H1 (cell line): ENCODE results near the gene SIRT3. TPM values are rescaled to one million over a fixed set of nuclear protein-coding genes. Genes with fewer than 3 reads are reported as not detected.
A peak's percentile ranks its signal among the peaks of the same experiment; 100 is the strongest.

Experiments
- CTCF ChIA-PET: fragments of 300-600 bp; sonication (Branson Sonifier 250); formaldehyde crosslinking; loops from one replicate; lab custom pipeline; 2021; ENCODE audit not compliant: partially characterized antibody; lab: Charles Lee
- POLR2A ChIA-PET: fragments of 300-600 bp; sonication (Branson Sonifier 250); formaldehyde crosslinking; loops from one replicate; lab custom pipeline; 2021; ENCODE audit warnings: inconsistent platforms; ENCODE audit not compliant: partially characterized antibody; lab: Charles Lee
- DNase-seq, 2 experiments: peaks; one replicate each; pipeline versions ENCODE4 v3.0.0 to v3.0.0-alpha.2; 2010 to 2022; ENCODE audit warnings: low spot score in 2 of 2, low read depth in 1 of 2, mixed read lengths in 1 of 2
- FAIRE-seq: peaks from 2 replicates; lab custom pipeline; 2011; peaks lifted over from hg19 to GRCh38; lab: Jason Lieb, UNC
- H2AFZ ChIP-seq: 2 replicates; pipeline ENCODE4 v1.8.1; 2012; ENCODE audit warnings: low read length, inconsistent platforms
- H2AK5ac ChIP-seq: 2 replicates; pipeline ENCODE4 v1.6.1; 2013; ENCODE audit warnings: low read depth, low read length
- H2BK120ac ChIP-seq: replicated peaks from 2 replicates; pipeline ENCODE3; 2013; ENCODE audit warnings: low read depth, low read length, inconsistent platforms
- H2BK12ac ChIP-seq: 2 replicates; pipeline ENCODE4 v1.6.1; 2013; ENCODE audit warnings: low read depth, low read length
- H2BK15ac ChIP-seq: 2 replicates; pipeline ENCODE4 v1.6.1; 2013; ENCODE audit warnings: low read length
- H2BK20ac ChIP-seq: 2 replicates; pipeline ENCODE4 v1.6.1; 2013; ENCODE audit warnings: low read length
- H2BK5ac ChIP-seq: 2 replicates; pipeline ENCODE4 v1.6.1; 2013; ENCODE audit warnings: low read depth, low read length
- H3K14ac ChIP-seq: 2 replicates; pipeline ENCODE4 v1.6.1; 2013; ENCODE audit warnings: inconsistent platforms; ENCODE audit not compliant: insufficient read length
- H3K18ac ChIP-seq: 2 replicates; pipeline ENCODE4 v1.6.1; 2013; ENCODE audit warnings: low read length; ENCODE audit errors: extremely low read depth
- H3K23ac ChIP-seq: 2 replicates; pipeline ENCODE4 v1.6.1; 2013; ENCODE audit warnings: inconsistent platforms; ENCODE audit not compliant: insufficient read length
- H3K23me2 ChIP-seq: 2 replicates; pipeline ENCODE4 v1.6.1; 2013; ENCODE audit warnings: low read depth, low read length
- H3K27ac ChIP-seq: 2 replicates; pipeline ENCODE4 v1.6.1; 2011; ENCODE audit warnings: low read depth, low read length, inconsistent platforms
- H3K27me3 ChIP-seq, 4 experiments: replicated peaks in 1 of 4; 1 replicate in 1 of 4; 2 replicates in 3 of 4; pipeline versions ENCODE4 v1.6.1 to v1.8.1; 2011 to 2013; ENCODE audit warnings: low read length in 3 of 4, mild to moderate bottlenecking in 3 of 4, inconsistent platforms in 2 of 4, mixed read lengths in 2 of 4, moderate library complexity in 1 of 4; ENCODE audit not compliant: control insufficient read depth in 3 of 4, insufficient read depth in 3 of 4; ENCODE audit errors: extremely low read depth in 1 of 4
- H3K36me3 ChIP-seq, 4 experiments: 2 replicates each; pipeline versions ENCODE4 v1.6.1 to v1.8.1; 2011 to 2013; ENCODE audit warnings: mild to moderate bottlenecking in 4 of 4, low read length in 3 of 4, moderate library complexity in 2 of 4, control low read depth in 1 of 4, inconsistent platforms in 1 of 4; ENCODE audit not compliant: insufficient read depth in 4 of 4, control insufficient read depth in 2 of 4
- H3K4ac ChIP-seq: replicated peaks from 2 replicates; pipeline ENCODE3; 2013; ENCODE audit warnings: low read length, low read depth, mixed read lengths, inconsistent platforms; ENCODE audit not compliant: insufficient read length
- H3K4me1 ChIP-seq, 4 experiments: replicated peaks in 1 of 4; 1 replicate in 1 of 4; 2 replicates in 3 of 4; pipeline versions ENCODE4 v1.6.1 to v1.8.1; 2011 to 2013; ENCODE audit warnings: low read length in 3 of 4, inconsistent platforms in 2 of 4, mixed read lengths in 1 of 4; ENCODE audit not compliant: insufficient read depth in 4 of 4, control insufficient read depth in 3 of 4
- H3K4me2 ChIP-seq, 2 experiments: 2 replicates each; pipeline versions ENCODE4 v1.6.1 to v1.8.1; 2011 to 2013; ENCODE audit warnings: low read depth in 2 of 2, low read length in 2 of 2, control low read depth in 1 of 2, inconsistent platforms in 1 of 2, mild to moderate bottlenecking in 1 of 2; ENCODE audit not compliant: insufficient read depth in 1 of 2
- H3K4me3 ChIP-seq, 4 experiments: fragments of 200-600, 300-600 bp in 1 of 4; sonication (generic), shearing (Covaris generic), sonication (Bioruptor Twin) in 1 of 4; 2 replicates each; pipeline versions ENCODE4 v1.5.1 to v1.8.1; 2011 to 2016; ENCODE audit warnings: low read length in 4 of 4, low read depth in 3 of 4, control low read depth in 2 of 4, inconsistent platforms in 2 of 4, mild to moderate bottlenecking in 2 of 4, mixed read lengths in 1 of 4, moderate library complexity in 1 of 4; ENCODE audit not compliant: insufficient read depth in 2 of 4; ENCODE audit errors: extremely low read depth in 1 of 4
- H3K56ac ChIP-seq: replicated peaks from 2 replicates; pipeline ENCODE3; 2013; ENCODE audit warnings: low read depth, mild to moderate bottlenecking, mixed read lengths, low read length, inconsistent platforms; ENCODE audit not compliant: insufficient read length
- H3K79me1 ChIP-seq: 2 replicates; pipeline ENCODE4 v1.6.1; 2013; ENCODE audit warnings: low read depth, low read length, control low read depth
- H3K79me2 ChIP-seq, 2 experiments: 2 replicates each; pipeline versions ENCODE4 v1.6.1 to v1.8.1; 2012 to 2013; ENCODE audit warnings: low read length in 2 of 2, mild to moderate bottlenecking in 2 of 2, inconsistent platforms in 1 of 2; ENCODE audit not compliant: insufficient read depth in 2 of 2, control insufficient read depth in 1 of 2
- H3K9ac ChIP-seq, 4 experiments: replicated peaks in 1 of 4; 1 replicate in 1 of 4; 2 replicates in 3 of 4; pipeline versions ENCODE4 v1.6.1 to v1.8.1; 2011 to 2013; ENCODE audit warnings: low read depth in 3 of 4, low read length in 3 of 4, control low read depth in 2 of 4, mild to moderate bottlenecking in 2 of 4, moderate library complexity in 2 of 4, inconsistent platforms in 1 of 4; ENCODE audit errors: extremely low read depth in 1 of 4
- H3K9me3 ChIP-seq, 2 experiments: 2 replicates each; pipeline versions ENCODE4 v1.6.1 to v1.8.1; 2012 to 2013; ENCODE audit warnings: mild to moderate bottlenecking in 2 of 2, moderate library complexity in 2 of 2, control low read depth in 1 of 2, inconsistent platforms in 1 of 2, low read depth in 1 of 2, low read length in 1 of 2, mixed read lengths in 1 of 2; ENCODE audit not compliant: insufficient read depth in 2 of 2
- H4K20me1 ChIP-seq, 2 experiments: replicated peaks in 1 of 2; 2 replicates each; pipeline versions ENCODE3 to v1.8.1; 2011 to 2013; ENCODE audit warnings: inconsistent platforms in 2 of 2, low read length in 2 of 2, mild to moderate bottlenecking in 1 of 2; ENCODE audit not compliant: insufficient read depth in 2 of 2, control insufficient read depth in 1 of 2
- H4K5ac ChIP-seq: 2 replicates; pipeline ENCODE4 v1.6.1; 2013; ENCODE audit warnings: low read length, low read depth, mixed read lengths, inconsistent platforms; ENCODE audit not compliant: insufficient read length
- H4K8ac ChIP-seq: 2 replicates; pipeline ENCODE4 v1.8.0; 2013; ENCODE audit warnings: mild to moderate bottlenecking, moderate library complexity, low read length, inconsistent platforms; ENCODE audit not compliant: insufficient read depth; ENCODE audit errors: extremely low read depth
- H4K91ac ChIP-seq: replicated peaks from 2 replicates; pipeline ENCODE3; 2013; ENCODE audit warnings: low read length, mixed read lengths, inconsistent platforms; ENCODE audit not compliant: insufficient read length
- HDAC2 ChIP-seq, 2 experiments: fragments of 300-600 bp in 1 of 2; sonication (generic) in 1 of 2; IDR thresholded peaks; 2 replicates each; pipeline ENCODE4 v1.6.1; 2011 to 2012; ENCODE audit warnings: low read depth in 2 of 2, low read length in 2 of 2, mild to moderate bottlenecking in 2 of 2, moderate library complexity in 2 of 2, borderline replicate concordance in 1 of 2, inconsistent platforms in 1 of 2
- JUN ChIP-seq: IDR thresholded peaks from 2 replicates; pipeline ENCODE4 v1.6.1; 2011; ENCODE audit warnings: low read depth, mild to moderate bottlenecking, improper control_type of control experiment, low read length
- KDM1A ChIP-seq: fragments of 200-600, 300-600 bp; sonication (generic); IDR thresholded peaks from 2 replicates; pipeline ENCODE4 v1.7.1; 2016; ENCODE audit warnings: mild to moderate bottlenecking, low read length, borderline replicate concordance
- POLR2AphosphoS5 ChIP-seq: IDR thresholded peaks from 2 replicates; pipeline ENCODE4 v1.6.1; 2011; ENCODE audit warnings: low read depth, low read length
- RAD21 ChIP-seq, 2 experiments: IDR thresholded peaks in 1 of 2; conservative IDR thresholded peaks in 1 of 2; 2 replicates each; pipeline ENCODE4 v1.6.1; 2011; ENCODE audit warnings: low read depth in 2 of 2, low read length in 2 of 2, improper control_type of control experiment in 1 of 2, inconsistent platforms in 1 of 2, mild to moderate bottlenecking in 1 of 2, moderate library complexity in 1 of 2
- RBBP5 ChIP-seq: IDR thresholded peaks from 2 replicates; pipeline ENCODE4 v1.7.1; 2012; ENCODE audit warnings: low read depth, mild to moderate bottlenecking, inconsistent platforms, low read length, moderate library complexity, borderline replicate concordance
- SAP30 ChIP-seq: fragments of 300-600 bp; sonication (generic); IDR thresholded peaks from 2 replicates; pipeline ENCODE4 v1.7.1; 2012; ENCODE audit warnings: low read length, moderate library complexity, mild to moderate bottlenecking, inconsistent platforms; ENCODE audit not compliant: insufficient read depth, insufficient replicate concordance
- SIRT6 ChIP-seq: IDR thresholded peaks from one replicate; pipeline ENCODE4 v1.7.1; 2012; ENCODE audit warnings: low read length, inconsistent platforms
- SP4 ChIP-seq: IDR thresholded peaks from 2 replicates; pipeline ENCODE4 v1.6.1; 2012; ENCODE audit warnings: low read length, inconsistent platforms
- TAF7 ChIP-seq: optimal IDR thresholded peaks from 2 replicates; pipeline ENCODE3; 2011; ENCODE audit warnings: low read depth, mild to moderate bottlenecking, inconsistent platforms, low read length, moderate library complexity, borderline replicate concordance
- TCF12 ChIP-seq: IDR thresholded peaks from 2 replicates; pipeline ENCODE4 v1.6.1; 2011; ENCODE audit warnings: low read depth, mild to moderate bottlenecking, low read length
- WGBS, 2 experiments: shearing (Covaris generic) in 1 of 2; methylation state at CpG; one replicate each; pipeline versions ENCODE4 v1.1.6 to v1.1.7; 2013 to 2015; ENCODE audit warnings: low lambda C conversion rate in 2 of 2, mixed read lengths in 2 of 2, inconsistent platforms in 1 of 2, low coverage in 1 of 2, missing lambda C conversion rate in 1 of 2; ENCODE audit not compliant: insufficient replicate concordance in 2 of 2, insufficient coverage in 1 of 2, insufficient read length in 1 of 2; ENCODE audit errors: extremely low coverage in 1 of 2, missing lambda C conversion rate in 1 of 2; 5-methylcytosine and 5-hydroxymethylcytosine counted together
- polyA plus RNA-seq, 7 experiments: library from polyadenylated mRNA; depleted of rRNA in 3 of 7; stranded (reverse) in 5 of 7; unstranded in 2 of 7; fragments of >200 nt in 5 of 7; fragments of 200-250 nt in 2 of 7; gene quantifications; 1 replicate in 5 of 7; 2 replicates in 1 of 7; 4 replicates in 1 of 7; pipeline versions ENCODE4 v1.2.1 to v1.2.3, GENCODE V29; 2011 to 2013; ENCODE audit warnings: missing spikeins in 2 of 7, mixed read lengths in 2 of 7
- total RNA-seq: library from RNA; stranded (reverse); fragmentation: NEBNext Ultra II Directional; extraction: Animal tissue kit (Norgen Biotek cat#: 25700); gene quantifications from 2 replicates; pipeline ENCODE4 v1.2.1, GENCODE V29; 2021
- TF ChIP-seq, protein P1 (sequence below): IDR thresholded peaks from 2 replicates; pipeline ENCODE4 v1.6.1; 2012; ENCODE audit warnings: inconsistent platforms

Gene SIRT3
- total and polyA plus RNA-seq, 2 of the 8 experiments (the other 6 are each of a cell fraction or from before 2014, with no cell fraction given): 14.3 to 21.6 TPM

DNA sequence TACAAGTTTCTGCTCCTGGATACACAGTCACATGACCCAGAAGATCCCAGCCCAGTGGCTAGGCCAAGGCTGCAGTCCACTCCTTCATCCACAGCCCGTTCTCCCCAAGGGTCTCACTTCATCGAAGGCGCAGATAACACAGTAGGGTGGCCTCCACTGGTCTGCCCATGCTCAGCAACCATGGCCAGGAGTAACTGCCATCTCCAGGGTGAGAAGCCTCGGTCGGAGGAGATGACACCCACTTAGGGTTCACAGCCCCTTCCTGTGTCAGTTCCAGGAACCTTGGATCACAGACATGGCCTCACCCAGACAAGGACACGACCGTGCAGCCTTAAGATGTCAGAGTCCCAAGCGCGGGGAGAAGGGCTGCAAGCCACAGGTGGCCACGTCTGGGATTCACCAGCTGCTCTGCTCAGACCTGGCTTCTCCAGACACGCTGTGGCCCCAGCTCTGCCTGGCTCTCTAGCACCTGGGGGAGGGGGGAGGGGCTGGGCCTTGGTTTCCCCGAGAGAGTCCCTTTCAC is 31.5 kb downstream of the SIRT3 start:
- Histone ChIP-seq H2BK12ac (no peak overlapping the region), H3K79me2 (peaks cover 0 to 19% of the 10 kb centered on the region in 2 experiments; a peak in 3 of 4 replicates), H3K9ac (no peak overlapping the region), H3K27me3 (no peaks in the 10 kb centered on the region), H3K36me3 (peaks cover 0 to 11% (median 4%) of the 10 kb centered on the region in 4 experiments; a peak in 6 of 8 replicates), H2BK120ac (no peak overlapping the region), H3K79me1 (peaks cover 6% of the 10 kb centered on the region), H3K4ac (no peak overlapping the region), H3K56ac (no peak overlapping the region), H2AFZ (no peak overlapping the region), H3K4me3 (no peak overlapping the region), H4K5ac (no peak overlapping the region), H3K18ac (no peak overlapping the region), H3K4me2 (no peak overlapping the region), H3K23ac (no peak overlapping the region), H2BK5ac (no peak overlapping the region), H4K20me1 (peaks cover 0 to 31% of the 10 kb centered on the region in 2 experiments), H4K91ac (no peak overlapping the region), H3K14ac (no peak overlapping the region), H2AK5ac (no peak overlapping the region), H2BK15ac (no peak overlapping the region), H4K8ac (peak overlapping the region; percentile 31; the same call in 1 of the 2 replicates), H2BK20ac (no peak overlapping the region), H3K4me1 (peaks cover 0 to 19% (median 7%) of the 10 kb centered on the region in 4 experiments; a peak in 5 of 7 replicates), H3K9me3 (no peaks in the 10 kb centered on the region), H3K27ac (no peak overlapping the region), H3K23me2 (peaks cover 22% of the 10 kb centered on the region)
- ChIA-PET CTCF (interaction anchor here (0.6 to 1.4 kb wide), 3 partner anchors 34 to 159 kb away, joined by 3 to 4 read pairs (median 4); no protein-coding TSS in a partner anchor), POLR2A (interaction anchor here (1.4 kb wide), 1 partner anchor 14 kb away, joined by 3 read pairs; no protein-coding TSS in a partner anchor)
- DNase-seq (no peak), FAIRE-seq (no peak)
- WGBS, 2 experiments: 85% methylated on average over 11 of the region's 12 CpGs; no CpG with 5 or more reads in 1 of the 2 experiments
- TF ChIP-seq SP4: no peak
- no peak for TF ChIP-seq SAP30
- no peak for TF ChIP-seq SIRT6
- TF ChIP-seq, protein P1, sequence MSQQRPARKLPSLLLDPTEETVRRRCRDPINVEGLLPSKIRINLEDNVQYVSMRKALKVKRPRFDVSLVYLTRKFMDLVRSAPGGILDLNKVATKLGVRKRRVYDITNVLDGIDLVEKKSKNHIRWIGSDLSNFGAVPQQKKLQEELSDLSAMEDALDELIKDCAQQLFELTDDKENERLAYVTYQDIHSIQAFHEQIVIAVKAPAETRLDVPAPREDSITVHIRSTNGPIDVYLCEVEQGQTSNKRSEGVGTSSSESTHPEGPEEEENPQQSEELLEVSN: no peak
- no peak for TF ChIP-seq KDM1A
- TF ChIP-seq HDAC2 (IDR thresholded peaks at IDR 0.05; ENCODE audit: borderline replicate concordance in 1 of 2, low read depth in 2 of 2, low read length in 2 of 2): no peak
- TF ChIP-seq TCF12: no peak
- no peak for TF ChIP-seq RAD21 (IDR thresholded peaks at IDR 0.05 in 1 of 2, conservative IDR thresholded peaks at IDR 0.05 in 1 of 2; ENCODE audit: low read depth in 2 of 2, low read length in 2 of 2)
- no peak for TF ChIP-seq POLR2AphosphoS5
- TF ChIP-seq RBBP5: no peak
- no peak for TF ChIP-seq JUN
- no peak for TF ChIP-seq TAF7
